ENCODE data around the gene PHF14.

PHF14 gene

DNA sequence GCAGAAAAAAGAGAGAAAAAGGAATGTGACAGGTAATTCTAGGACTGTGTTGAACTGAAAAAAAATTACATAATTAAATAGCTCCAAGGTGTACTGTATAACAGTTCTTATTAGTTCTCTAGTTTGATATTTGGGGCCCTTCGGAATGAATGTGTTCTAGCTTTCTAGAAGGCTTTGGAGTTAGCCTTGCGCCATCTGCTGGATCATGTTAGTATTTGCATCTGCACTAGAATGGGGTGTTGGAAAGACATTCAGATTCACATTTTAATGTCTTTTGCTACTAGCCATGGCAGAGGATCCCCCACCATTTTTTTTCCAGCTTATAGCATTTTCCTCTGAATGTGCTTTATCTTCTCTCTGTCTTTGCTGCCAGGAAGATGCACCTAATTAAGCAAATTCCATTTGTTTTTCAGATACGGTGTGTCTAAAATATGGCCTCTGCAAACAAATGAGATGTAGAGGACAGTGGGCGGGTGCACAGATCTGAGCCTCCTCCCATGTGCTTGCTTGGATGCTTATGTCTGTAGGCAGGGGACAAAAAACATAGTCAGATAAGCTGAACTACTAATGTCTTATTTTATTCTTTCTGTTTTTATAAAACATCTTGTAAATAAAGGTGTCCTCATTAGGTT is 238.5 kb downstream of the PHF14 start:
- peak; percentile 90 for DNase-seq

DNA sequence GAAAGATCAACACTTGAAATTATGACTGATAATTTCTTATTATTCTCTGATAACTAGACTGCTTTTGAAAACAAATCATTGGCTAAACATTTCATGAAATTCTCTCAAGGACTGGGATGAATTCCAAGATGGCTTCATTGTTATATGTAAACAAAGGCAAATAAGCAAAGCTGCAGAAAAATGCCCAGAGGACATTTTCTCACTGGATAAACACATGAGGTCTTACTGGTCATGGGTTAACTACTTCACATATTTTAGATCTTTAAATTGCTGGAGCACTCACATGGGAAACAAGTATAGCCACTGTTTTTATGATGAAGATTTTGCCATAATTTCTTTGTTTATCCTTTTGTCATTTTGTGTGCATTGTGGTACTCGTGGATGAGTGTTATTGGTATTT is 239.1 kb downstream of the PHF14 start:
- DNase-seq: no peak

DNA sequence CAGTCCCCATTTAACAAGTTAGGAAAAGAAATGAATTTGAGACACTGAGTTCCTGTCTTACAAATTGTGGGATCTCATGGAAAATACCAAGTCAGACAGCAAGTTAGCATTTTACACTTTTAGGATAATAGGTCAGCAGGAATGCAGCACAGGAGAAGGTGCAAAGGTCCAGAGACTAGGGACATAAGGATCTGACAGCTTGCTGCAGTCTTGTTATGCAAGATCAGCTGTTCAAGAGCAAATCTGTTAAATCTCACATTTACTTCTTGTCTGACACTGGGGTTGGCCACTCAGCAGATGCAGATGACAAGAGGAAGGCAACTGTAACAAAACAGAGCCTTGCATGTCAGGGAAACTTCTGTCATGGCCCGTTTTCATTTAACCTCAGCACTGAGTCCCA is 239.6 kb downstream of the PHF14 start:
- DNase-seq: peak; percentile 22

DNA sequence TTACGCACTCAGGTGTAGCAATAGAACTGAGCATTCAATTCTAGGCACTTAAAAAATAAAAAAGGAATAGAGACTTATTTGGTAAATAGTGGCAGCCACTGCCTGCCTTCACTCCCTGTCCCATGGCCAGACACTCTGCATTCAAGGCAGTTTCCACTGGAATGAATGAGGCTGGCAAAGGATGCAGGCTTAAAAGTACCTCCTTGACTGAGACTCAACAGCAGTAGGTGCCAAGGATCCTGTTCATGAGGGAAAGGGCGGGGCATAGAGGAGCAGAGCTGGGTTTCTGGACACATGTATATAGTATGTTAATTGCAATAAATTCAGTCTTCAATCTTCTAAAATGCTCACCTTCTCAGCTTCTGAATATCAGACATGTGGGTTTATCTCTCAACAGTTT is 242.6 kb downstream of the PHF14 start:
- no peak for DNase-seq

DNA sequence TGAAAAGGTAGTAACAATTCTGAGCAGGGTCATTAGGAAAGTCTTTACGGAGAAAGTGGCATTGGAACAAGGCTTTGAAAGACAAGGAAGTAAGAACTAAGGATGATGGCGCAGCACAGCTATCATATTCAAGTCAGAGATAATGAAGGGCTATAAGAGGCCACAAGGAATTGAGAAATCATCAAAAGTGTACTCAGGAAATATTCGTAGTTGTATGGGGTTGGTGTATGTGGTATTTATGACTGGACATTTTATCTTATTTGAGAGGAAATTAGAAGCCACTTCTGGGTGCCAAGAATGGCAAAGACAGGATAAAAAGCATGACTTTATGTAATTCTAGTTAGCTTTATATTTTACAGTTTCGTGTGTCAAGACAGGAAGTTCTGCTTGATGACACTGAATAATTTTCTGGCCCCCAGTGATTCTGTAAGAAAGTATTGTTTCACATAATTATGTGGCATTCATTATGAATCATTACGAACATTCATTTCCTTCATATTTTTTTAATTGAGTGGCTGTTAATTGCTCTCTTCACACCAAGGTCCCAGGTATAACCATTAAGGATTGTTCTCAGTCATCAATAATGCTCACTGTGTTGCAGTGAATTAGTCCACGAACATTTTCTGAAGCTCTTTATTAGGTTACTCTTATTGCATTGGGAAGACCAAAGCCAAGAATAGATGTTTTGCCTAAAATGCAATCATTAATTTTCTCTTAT is 244.3 kb downstream of the PHF14 start:
- no peak for DNase-seq
